Measurements from ENCODE around the gene FDX2.

- TF ChIP-seq CTCF (IDR thresholded peaks at IDR 0.05), result no peak
- TF ChIP-seq ZNF121 (CRISPR knock-in tag; IDR thresholded peaks at IDR 0.05), result no peak
- TF ChIP-seq, protein P1, sequence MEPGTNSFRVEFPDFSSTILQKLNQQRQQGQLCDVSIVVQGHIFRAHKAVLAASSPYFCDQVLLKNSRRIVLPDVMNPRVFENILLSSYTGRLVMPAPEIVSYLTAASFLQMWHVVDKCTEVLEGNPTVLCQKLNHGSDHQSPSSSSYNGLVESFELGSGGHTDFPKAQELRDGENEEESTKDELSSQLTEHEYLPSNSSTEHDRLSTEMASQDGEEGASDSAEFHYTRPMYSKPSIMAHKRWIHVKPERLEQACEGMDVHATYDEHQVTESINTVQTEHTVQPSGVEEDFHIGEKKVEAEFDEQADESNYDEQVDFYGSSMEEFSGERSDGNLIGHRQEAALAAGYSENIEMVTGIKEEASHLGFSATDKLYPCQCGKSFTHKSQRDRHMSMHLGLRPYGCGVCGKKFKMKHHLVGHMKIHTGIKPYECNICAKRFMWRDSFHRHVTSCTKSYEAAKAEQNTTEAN (CRISPR knock-in tag; IDR thresholded peaks at IDR 0.05), result no peak
- TF ChIP-seq CREM (CRISPR knock-in tag; IDR thresholded peaks at IDR 0.05), result no peak
- TF ChIP-seq, protein P2, sequence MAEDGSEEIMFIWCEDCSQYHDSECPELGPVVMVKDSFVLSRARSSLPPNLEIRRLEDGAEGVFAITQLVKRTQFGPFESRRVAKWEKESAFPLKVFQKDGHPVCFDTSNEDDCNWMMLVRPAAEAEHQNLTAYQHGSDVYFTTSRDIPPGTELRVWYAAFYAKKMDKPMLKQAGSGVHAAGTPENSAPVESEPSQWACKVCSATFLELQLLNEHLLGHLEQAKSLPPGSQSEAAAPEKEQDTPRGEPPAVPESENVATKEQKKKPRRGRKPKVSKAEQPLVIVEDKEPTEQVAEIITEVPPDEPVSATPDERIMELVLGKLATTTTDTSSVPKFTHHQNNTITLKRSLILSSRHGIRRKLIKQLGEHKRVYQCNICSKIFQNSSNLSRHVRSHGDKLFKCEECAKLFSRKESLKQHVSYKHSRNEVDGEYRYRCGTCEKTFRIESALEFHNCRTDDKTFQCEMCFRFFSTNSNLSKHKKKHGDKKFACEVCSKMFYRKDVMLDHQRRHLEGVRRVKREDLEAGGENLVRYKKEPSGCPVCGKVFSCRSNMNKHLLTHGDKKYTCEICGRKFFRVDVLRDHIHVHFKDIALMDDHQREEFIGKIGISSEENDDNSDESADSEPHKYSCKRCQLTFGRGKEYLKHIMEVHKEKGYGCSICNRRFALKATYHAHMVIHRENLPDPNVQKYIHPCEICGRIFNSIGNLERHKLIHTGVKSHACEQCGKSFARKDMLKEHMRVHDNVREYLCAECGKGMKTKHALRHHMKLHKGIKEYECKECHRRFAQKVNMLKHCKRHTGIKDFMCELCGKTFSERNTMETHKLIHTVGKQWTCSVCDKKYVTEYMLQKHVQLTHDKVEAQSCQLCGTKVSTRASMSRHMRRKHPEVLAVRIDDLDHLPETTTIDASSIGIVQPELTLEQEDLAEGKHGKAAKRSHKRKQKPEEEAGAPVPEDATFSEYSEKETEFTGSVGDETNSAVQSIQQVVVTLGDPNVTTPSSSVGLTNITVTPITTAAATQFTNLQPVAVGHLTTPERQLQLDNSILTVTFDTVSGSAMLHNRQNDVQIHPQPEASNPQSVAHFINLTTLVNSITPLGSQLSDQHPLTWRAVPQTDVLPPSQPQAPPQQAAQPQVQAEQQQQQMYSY (CRISPR knock-in tag; IDR thresholded peaks at IDR 0.05), result no peak
- TF ChIP-seq NFE2L1 (CRISPR knock-in tag; IDR thresholded peaks at IDR 0.05), result no peak
- no peak for TF ChIP-seq ESRRA (CRISPR knock-in tag; IDR thresholded peaks at IDR 0.05; ENCODE audit: borderline replicate concordance)
- TF ChIP-seq MYBL2 (CRISPR knock-in tag; IDR thresholded peaks at IDR 0.05), result no peak
- no peak for TF ChIP-seq CBFB (CRISPR knock-in tag; IDR thresholded peaks at IDR 0.05; ENCODE audit: low read depth)
- no peak for TF ChIP-seq JUN (CRISPR knock-in tag; IDR thresholded peaks at IDR 0.05)
These were observed 45.6 kb downstream of the FDX2 start for GRCh38 chr19:10270180-10270615.

Data from WTC11 (cell line).